Neural cell (in vitro differentiated cells): ENCODE data around the gene PDYN. TPM values are rescaled to one million over a fixed set of nuclear protein-coding genes. Genes with fewer than 3 reads are reported as not detected.

ENCODE experiments used
- H2AFZ ChIP-seq: fragments of 200-600, 300-800 bp; sonication (generic), shearing (Covaris generic); 2 replicates; pipeline ENCODE4 v1.6.0; 2014; ENCODE audit warnings: low read depth, mild to moderate bottlenecking, antibody characterized with exemption, low read length, moderate library complexity
- H3F3A ChIP-seq: fragments of 200-600 bp; shearing (Covaris generic); 2 replicates; pipeline ENCODE4 v1.6.1; 2016; ENCODE audit warnings: mild to moderate bottlenecking, moderate library complexity, mixed read lengths, antibody characterized with exemption, low read length; ENCODE audit not compliant: insufficient read depth, poor library complexity, severe bottlenecking
- H3K27ac ChIP-seq: fragments of 200-600, 300-800 bp; sonication (generic), shearing (Covaris generic); 2 replicates; pipeline ENCODE4 v1.5.1; 2014; ENCODE audit warnings: mild to moderate bottlenecking, low read length, moderate library complexity
- H3K27me3 ChIP-seq: fragments of 300-800, 200-600 bp; sonication (generic), shearing (Covaris generic); 2 replicates; pipeline ENCODE4 v1.6.0; 2014; ENCODE audit warnings: mild to moderate bottlenecking, low read depth, low read length, moderate library complexity; ENCODE audit not compliant: insufficient read depth
- H3K36me3 ChIP-seq: fragments of 300-800, 200-600 bp; sonication (generic), shearing (Covaris generic); 2 replicates; pipeline ENCODE4 v1.5.1; 2014; ENCODE audit warnings: mild to moderate bottlenecking, antibody characterized with exemption, low read length, moderate library complexity; ENCODE audit not compliant: insufficient read depth
- H3K4me2 ChIP-seq: fragments of 300-800, 200-600 bp; sonication (generic), shearing (Covaris generic); 2 replicates; pipeline ENCODE4 v1.6.0; 2014; ENCODE audit warnings: mild to moderate bottlenecking, low read length
- H3K4me3 ChIP-seq: fragments of 300-800, 200-600 bp; sonication (generic), shearing (Covaris generic); 2 replicates; pipeline ENCODE4 v1.5.1; 2014; ENCODE audit warnings: mild to moderate bottlenecking, low read length, moderate library complexity
- H3K79me2 ChIP-seq: fragments of 200-600 bp; shearing (Covaris generic); replicated peaks from 2 replicates; pipeline ENCODE4 v1.6.0; 2014; ENCODE audit warnings: mild to moderate bottlenecking, low read length, moderate library complexity; ENCODE audit not compliant: insufficient read depth
- H3K9ac ChIP-seq: fragments of 300-800, 200-600 bp; sonication (generic), shearing (Covaris generic); 2 replicates; pipeline ENCODE4 v1.6.1; 2016; ENCODE audit warnings: mild to moderate bottlenecking, low read length, mixed read lengths
- H3K9me2 ChIP-seq: fragments of 200-600 bp; shearing (Covaris generic); 2 replicates; pipeline ENCODE4 v1.6.1; 2016; ENCODE audit warnings: mild to moderate bottlenecking, low read length, mixed read lengths; ENCODE audit not compliant: insufficient read depth
- H3K9me3 ChIP-seq: fragments of 200-600, 300-800 bp; sonication (generic), shearing (Covaris generic); 2 replicates; pipeline ENCODE4 v1.6.1; 2016; ENCODE audit warnings: mild to moderate bottlenecking, mixed run types, low read length, moderate library complexity, mixed read lengths
- H4K20me1 ChIP-seq: fragments of 200-600 bp; shearing (Covaris generic); 2 replicates; pipeline ENCODE4 v1.6.1; 2016; ENCODE audit warnings: mild to moderate bottlenecking, mixed run types; ENCODE audit not compliant: insufficient read depth
- CTCF ChIP-seq: fragments of 450-650 bp; IDR thresholded peaks from 2 replicates; pipeline ENCODE4 v1.5.1; 2014; ENCODE audit warnings: antibody characterized with exemption, mild to moderate bottlenecking, moderate library complexity; ENCODE audit not compliant: poor library complexity, severe bottlenecking
- EP300 ChIP-seq: fragments of 450-650 bp; conservative IDR thresholded peaks from 2 replicates; pipeline ENCODE4 v1.6.1; 2014; ENCODE audit warnings: antibody characterized with exemption, mild to moderate bottlenecking, moderate library complexity; ENCODE audit not compliant: poor library complexity, severe bottlenecking
- EZH2 ChIP-seq: fragments of 200-600, 300-800 bp; shearing (Covaris generic), sonication (generic); IDR thresholded peaks from 2 replicates; pipeline ENCODE4 v1.6.1; 2014; ENCODE audit warnings: antibody characterized with exemption, low read length, borderline replicate concordance, mild to moderate bottlenecking; ENCODE audit not compliant: insufficient read depth, poor library complexity, severe bottlenecking
- MXI1 ChIP-seq: fragments of 450-650 bp; conservative IDR thresholded peaks from 2 replicates; pipeline ENCODE4 v1.6.1; 2014; ENCODE audit warnings: antibody characterized with exemption, mild to moderate bottlenecking; ENCODE audit not compliant: poor library complexity, severe bottlenecking
- POLR2AphosphoS5 ChIP-seq: IDR thresholded peaks from 2 replicates; pipeline ENCODE4 v1.6.1; 2012
- RAD21 ChIP-seq: fragments of 450-650 bp; conservative IDR thresholded peaks from 2 replicates; pipeline ENCODE4 v1.6.1; 2014; ENCODE audit warnings: antibody characterized with exemption, mild to moderate bottlenecking, moderate library complexity
- REST ChIP-seq: IDR thresholded peaks from 2 replicates; pipeline ENCODE4 v1.6.1; 2012; ENCODE audit warnings: borderline replicate concordance
- SMC3 ChIP-seq: fragments of 450-650 bp; conservative IDR thresholded peaks from 2 replicates; pipeline ENCODE4 v1.6.1; 2014; ENCODE audit warnings: antibody characterized with exemption, mild to moderate bottlenecking, moderate library complexity; ENCODE audit not compliant: poor library complexity
- TAF1 ChIP-seq: IDR thresholded peaks from 2 replicates; pipeline ENCODE4 v1.6.1; 2012; ENCODE audit warnings: low read depth
- polyA plus RNA-seq: library from polyadenylated mRNA; depleted of rRNA; stranded (reverse); fragments of >200 nt; gene quantifications from 2 replicates; pipeline ENCODE4 v1.2.3, GENCODE V29; 2014

Gene PDYN
- polyA plus RNA-seq, 1 donor from 2014 or later: 17.3 TPM

- TF ChIP-seq MXI1 (no peak), POLR2AphosphoS5 (no peak), SMC3 (no peak), EP300 (no peak), RAD21 (no peak), CTCF (no peak), REST (no peak), TAF1 (no peak), EZH2 (no peak)
- Histone ChIP-seq H3K36me3 (no peaks in the 10 kb centered on the region), H3K79me2 (no peaks in the 10 kb centered on the region), H3K9me3 (no peaks in the 10 kb centered on the region), H2AFZ (no peak overlapping the region), H3K27me3 (no peaks in the 10 kb centered on the region), H3K9me2 (no peaks in the 10 kb centered on the region), H4K20me1 (no peaks in the 10 kb centered on the region), H3K27ac (no peak overlapping the region), H3F3A (no peaks in the 10 kb centered on the region), H3K9ac (no peak overlapping the region), H3K4me2 (no peak overlapping the region), H3K4me3 (no peak overlapping the region)
These were observed 58.0 kb downstream of the PDYN start for GRCh38 chr20:1935696-1936366.

DNA sequence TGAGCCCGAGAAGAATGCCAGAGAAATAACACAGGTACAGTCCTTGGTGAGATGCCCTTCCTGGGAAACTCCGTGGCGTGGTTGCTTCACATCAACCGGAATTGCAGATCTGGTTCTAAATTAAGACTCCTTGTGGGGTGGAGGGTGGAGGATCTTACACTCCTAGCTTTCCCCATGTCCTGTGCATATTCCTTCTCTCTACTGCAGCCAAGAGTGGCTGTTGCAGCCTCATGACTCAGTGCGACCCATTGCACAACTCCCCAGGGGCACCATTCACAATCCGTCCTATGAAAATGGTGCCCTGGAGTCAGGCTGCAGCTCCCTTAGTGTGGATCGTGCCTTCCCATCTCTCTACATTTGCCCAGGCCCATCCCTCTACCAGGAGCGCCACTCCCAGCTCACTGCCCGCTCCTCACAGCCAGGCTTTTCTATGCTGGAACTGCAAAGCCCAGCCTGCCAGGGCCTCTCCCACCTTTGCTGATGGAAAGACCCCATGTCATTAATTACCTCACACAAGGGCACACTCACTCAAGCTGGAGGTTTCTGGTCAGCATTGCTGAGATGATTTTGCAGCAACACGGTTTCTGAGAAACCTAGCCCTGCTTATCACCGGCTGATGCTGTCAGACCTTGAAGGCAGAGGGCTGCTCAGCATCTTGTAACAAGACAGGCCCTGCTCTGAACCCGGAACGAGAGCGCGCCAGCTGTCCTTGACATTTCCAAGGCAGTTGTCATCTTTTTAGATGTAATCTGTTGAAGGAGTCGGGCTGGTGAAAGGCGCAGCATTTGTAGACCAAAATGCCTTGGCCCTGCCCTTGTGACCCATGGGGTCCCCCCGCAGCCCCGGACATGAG, 58.9 kb downstream of the PDYN start:
- TF ChIP-seq REST: no peak
- no peak for TF ChIP-seq TAF1
- no peak for TF ChIP-seq RAD21
- no peak for TF ChIP-seq EP300
- no peak for TF ChIP-seq POLR2AphosphoS5
- TF ChIP-seq SMC3: no peak
- Histone ChIP-seq H3K9me2 (no peaks in the 10 kb centered on the region), H4K20me1 (no peaks in the 10 kb centered on the region), H3K9me3 (no peaks in the 10 kb centered on the region), H3K9ac (no peak overlapping the region), H3K27me3 (no peaks in the 10 kb centered on the region), H3F3A (no peaks in the 10 kb centered on the region), H3K27ac (no peak overlapping the region), H3K4me2 (no peak overlapping the region), H3K36me3 (no peaks in the 10 kb centered on the region), H2AFZ (no peak overlapping the region), H3K4me3 (no peak overlapping the region), H3K79me2 (no peaks in the 10 kb centered on the region)
